HG02759 (cell line): ENCODE measurements around the gene ZBTB8B.
"Not testable (repeated sequence)": the region's sequence is repeated elsewhere in the genome, so short reads cannot be mapped to it uniquely, and the experiment has no call there.

Source experiments
- ATAC-seq: cut with Tn5 transposase; IDR thresholded peaks from one replicate; pipeline ENCODE4 v1.9.1; 2021; ENCODE audit warnings: mild to moderate bottlenecking, moderate library complexity; ENCODE audit not compliant: unreplicated experiment

The ZBTB8B gene

GRCh38 chr1:32468791-32469190, 3.9 kb downstream of the ZBTB8B start:
- ATAC-seq: no peak

DNA sequence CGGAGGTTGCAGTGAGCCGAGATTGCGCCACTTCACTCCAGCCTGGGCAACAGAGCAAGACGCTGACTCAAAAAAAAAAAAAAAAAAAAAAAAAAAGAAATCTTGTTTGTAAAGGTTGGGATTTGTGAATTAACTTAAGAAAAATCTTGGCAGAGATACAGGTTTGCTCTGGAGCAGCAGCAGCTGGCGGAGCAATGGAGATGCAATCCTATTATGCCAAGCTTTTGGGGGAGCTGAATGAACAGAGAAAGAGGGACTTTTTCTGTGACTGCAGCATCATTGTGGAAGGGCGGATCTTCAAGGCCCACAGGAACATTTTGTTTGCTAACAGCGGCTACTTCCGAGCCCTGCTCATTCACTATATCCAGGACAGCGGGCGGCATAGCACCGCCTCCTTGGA, 5.6 kb downstream of the ZBTB8B start:
- no peak for ATAC-seq

DNA sequence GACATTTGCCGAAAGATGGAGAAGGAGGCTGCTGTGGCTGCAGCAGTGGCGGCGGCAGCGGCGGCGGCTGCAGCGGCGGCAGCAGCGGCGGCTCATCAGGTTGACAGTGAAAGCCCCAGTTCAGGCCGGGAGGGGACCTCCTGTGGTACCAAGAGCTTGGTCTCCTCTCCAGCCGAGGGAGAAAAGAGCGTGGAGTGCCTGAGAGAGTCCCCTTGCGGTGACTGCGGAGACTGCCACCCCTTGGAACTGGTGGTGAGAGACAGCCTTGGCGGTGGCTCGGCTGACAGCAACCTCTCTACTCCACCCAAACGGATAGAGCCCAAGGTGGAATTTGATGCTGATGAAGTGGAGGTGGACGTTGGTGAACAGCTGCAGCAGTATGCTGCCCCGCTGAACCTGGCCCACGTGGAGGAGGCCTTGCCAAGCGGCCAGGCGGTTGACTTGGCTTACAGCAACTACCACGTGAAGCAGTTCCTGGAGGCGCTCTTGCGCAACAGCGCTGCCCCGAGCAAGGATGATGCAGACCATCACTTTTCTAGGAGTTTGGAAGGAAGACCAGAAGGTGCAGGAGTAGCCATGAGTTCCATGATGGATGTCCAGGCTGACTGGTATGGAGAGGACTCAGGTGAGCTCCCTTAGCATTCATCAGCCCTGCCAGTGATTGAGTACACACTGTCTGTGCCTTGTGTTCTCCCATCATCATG, 6.3 kb downstream of the ZBTB8B start:
- ATAC-seq: no peak

DNA sequence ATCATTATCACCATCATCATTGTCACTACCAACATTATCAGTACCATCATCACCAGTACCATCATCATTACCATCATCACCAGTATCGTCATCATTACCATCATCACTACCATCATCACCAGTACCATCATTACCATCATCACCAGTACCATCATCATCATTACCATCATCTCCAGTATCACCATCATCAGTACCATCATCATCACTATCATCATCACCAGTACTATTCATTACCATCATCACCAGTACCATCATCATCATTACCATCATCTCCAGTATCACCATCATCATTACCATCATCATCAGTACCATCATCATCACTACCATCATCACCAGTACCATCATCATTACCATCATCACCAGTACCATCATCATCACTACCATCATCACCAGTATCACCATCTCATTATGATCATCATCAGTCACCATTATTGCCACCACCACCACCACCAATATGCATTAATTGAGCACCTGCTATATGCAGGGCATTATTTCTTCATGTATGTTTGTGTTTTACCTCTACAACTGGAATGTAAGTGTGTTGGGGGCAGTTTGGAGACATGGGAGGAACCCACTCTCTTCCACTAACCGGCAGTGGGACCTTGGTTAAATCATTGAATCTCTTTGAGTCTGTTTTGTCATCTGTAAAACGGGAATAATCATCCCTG, 7.0 kb downstream of the ZBTB8B start:
- no peak for ATAC-seq

DNA sequence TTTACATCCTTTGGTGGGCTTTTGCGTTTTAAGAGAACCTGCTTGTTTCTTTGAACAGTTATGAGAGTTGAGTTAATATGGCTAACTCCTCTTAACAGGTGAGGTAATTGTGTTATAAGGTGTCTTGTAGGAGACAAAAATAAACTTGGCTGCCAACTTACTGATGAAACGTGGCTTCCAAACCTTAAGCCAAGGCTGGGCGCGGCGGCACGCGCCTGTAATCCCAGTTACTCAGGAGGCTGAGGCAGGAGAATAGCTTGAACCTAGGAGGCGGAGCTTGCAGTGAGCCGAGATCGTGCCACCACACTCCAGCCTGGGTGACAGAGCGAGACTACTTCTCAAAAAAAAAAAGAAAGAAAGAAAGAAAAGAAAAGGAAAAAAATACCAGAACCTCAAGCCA, 8.1 kb downstream of the ZBTB8B start:
- not testable (repeated sequence) for ATAC-seq

GRCh38 chr1:32474954-32475353, 10.1 kb downstream of the ZBTB8B start:
- ATAC-seq: no peak

DNA sequence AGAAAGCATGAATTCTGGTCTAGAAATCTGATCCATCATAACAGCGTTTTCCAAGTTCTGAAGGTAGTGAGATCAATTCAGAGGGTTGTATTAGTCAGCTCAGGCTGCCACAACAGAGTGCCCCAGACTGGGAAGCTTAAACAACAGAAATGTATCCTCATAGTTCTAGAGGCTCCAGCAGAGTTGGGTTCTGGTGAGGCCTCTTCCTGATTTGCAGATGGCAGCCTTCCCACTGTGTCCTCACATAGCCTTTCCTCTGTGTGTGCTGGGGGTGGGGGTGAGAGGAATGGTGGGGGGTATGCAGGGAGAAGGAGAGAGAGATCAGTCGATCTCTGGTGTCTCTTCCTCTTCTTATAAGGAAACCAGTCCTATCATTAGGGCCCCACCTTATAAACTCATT, 15.1 kb downstream of the ZBTB8B start:
- ATAC-seq: no peak

- ATAC-seq: no peak
Observed at GRCh38 chr1:32480761-32481160, 15.9 kb downstream of the ZBTB8B start.

GRCh38 chr1:32481788-32482187, 16.9 kb downstream of the ZBTB8B start:
- ATAC-seq: not testable (repeated sequence)

DNA sequence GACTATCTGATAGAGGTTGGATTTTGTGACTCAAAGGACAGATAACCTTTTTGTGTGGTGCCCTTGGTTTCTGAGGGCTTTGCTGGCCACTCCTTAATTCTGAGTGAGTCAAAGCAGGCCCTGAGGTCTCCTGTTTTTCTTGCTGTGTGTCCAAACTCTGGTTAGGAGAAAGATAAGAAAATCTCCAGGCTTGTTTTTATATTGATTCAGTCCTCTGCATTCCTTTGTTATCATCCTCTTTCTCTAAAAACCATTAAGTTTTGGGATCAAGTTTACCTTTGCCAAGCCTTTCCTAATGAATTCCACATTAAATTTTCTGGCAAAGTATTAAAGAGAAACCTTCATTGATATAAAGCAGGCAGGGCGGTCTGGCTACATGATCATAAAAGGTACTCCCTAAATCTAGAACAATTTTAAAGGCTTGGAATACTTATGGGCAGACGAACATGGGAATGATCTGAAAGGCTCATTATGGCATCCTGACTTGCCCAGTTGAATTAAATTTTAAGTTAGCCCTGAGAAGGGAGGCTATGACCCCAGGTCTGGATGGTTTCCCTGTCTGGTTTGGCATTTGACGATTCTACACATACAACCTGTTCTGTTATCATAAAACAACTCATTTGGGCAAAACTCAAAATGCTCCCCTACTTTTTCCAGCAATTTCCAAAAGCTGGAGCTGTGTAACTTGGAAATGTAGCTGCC, 20.8 kb downstream of the ZBTB8B start:
- no peak for ATAC-seq

DNA sequence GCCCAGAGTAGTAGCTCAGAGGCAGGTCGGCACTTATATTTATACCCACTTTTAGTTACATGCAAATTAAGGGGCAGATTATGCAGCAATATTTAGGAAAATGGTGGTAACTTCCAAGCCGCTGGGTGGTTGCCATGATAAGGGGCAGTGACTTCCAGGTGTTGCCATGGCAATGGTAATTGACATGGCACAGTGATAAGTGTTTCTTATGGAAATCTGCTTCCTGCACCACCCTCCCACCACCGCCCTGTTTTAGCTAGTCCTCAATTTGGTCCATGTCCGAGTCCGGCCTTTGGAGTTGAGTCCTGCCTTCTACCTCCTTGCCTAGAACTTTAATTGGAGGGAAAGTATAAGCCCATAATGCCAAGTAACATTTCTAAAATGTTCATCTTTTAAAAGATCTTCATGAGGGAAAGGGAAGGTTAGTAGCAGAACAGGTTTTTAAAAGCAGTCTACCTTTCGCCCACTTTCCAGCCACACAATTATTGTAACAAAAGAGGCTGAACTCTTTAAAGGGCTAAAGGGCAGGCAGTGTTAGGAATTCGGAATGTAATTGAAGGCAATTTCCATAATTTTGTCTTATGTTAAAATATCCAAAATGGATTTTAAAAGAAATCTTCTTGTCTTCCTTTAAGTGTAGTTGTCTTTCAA, 21.7 kb downstream of the ZBTB8B start:
- ATAC-seq: no peak

- no peak for ATAC-seq
Observed at GRCh38 chr1:32487182-32487581, 22.3 kb downstream of the ZBTB8B start.

DNA sequence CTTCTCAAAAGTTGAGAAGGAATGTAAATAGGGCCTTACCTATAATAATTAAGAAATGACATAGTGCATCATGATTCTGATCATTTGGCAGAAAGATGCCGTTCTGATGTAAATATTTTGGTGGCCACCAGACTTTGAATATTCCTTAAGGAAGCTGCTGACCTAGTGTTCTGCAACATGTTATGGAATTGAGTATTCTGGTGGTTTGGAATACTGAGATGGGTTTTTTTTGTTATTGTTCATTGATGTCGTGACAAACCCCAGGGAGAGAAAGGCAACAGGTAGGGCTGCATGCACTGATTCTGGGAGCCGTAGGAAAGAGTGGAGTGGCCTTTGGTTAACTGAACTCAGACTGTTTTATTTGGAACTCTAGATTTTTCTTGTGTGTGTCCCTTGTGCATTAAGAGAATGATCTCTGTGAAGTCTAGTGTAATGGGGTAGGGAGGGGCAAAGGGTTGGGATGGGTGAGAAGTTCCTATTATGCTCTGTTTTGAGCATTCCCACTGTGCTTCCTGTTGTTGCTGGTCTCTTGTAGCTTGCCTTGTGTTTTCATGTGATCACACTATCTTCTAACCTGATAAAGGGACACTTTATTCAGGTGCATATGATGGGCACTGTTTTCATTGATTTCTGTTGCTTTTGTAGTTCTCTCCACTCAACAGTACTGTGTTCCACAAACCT, 25.0 kb downstream of the ZBTB8B start:
- no peak for ATAC-seq

DNA sequence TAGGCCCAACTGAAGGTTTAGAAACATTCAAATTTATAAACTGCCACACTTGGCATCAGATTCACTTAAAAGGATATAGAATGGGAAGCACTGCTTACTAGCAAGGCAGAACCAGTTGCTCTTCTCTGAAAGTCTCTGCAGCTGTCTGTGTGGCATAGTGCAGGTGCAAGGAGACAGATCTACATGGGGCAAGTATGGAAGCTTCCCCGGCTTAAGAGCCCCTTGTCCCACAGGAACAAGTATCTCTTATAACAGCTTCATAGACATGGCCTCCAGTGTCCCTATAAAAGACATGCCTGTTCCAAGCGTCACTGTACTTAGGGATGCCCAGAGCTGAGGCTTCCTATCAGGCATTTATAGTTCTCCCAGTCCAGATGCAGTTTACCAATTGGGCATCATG, 26.5 kb downstream of the ZBTB8B start:
- no peak for ATAC-seq

- no peak for ATAC-seq
Observed at GRCh38 chr1:32494196-32494595, 29.3 kb downstream of the ZBTB8B start.

DNA sequence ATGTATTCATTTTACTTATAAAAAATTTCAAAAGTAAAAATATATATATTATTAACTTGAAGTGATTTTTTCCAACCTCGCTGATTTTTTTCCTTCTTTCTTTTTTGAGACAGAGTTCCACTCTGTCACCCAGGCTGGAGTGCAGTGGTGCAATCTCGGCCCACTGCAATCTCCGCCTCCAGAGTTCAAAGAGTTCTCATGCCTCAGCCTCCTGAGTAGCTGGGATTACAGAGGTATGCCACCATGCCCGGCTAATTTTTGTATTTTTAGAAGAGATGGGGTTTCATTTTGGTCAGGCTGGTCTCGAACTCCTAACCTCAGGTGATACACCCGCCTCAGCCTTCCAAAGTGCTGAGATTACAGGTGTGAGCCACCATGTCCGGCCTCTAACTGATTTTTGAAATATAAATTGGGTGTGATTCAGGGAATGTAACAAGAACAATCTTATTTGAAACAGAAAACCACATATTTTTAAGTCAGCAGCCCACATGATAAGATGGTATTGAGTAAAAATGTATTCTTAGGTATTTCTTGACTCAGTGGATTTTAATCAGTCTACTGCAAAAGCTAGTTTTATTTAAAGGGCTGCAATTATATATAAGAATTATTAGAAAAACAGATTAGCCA, 30.0 kb downstream of the ZBTB8B start:
- ATAC-seq: no peak

DNA sequence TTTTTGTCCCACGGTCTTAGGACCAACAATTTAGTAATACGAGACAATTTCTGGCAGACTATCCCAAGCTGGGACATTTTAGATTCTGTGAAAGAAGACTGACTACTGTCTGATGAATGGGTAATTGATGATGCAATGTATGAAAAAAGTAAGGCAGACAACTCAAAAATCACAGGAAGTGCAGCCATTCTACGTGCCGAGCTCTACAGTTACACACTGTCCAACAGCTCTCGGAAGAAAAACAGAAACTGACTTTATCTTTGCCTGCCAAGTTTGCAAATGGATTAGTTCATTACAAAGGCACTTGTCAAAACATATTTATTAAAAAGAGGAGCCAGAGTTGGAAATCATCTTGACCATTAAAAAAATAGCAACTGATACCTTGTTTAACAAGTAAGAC, 31.3 kb downstream of the ZBTB8B start:
- ATAC-seq: no peak

- no peak for ATAC-seq
Observed at GRCh38 chr1:32498751-32499150, 33.9 kb downstream of the ZBTB8B start.

- ATAC-seq: no peak
Observed at GRCh38 chr1:32500387-32501209, 35.7 kb downstream of the ZBTB8B start.

DNA sequence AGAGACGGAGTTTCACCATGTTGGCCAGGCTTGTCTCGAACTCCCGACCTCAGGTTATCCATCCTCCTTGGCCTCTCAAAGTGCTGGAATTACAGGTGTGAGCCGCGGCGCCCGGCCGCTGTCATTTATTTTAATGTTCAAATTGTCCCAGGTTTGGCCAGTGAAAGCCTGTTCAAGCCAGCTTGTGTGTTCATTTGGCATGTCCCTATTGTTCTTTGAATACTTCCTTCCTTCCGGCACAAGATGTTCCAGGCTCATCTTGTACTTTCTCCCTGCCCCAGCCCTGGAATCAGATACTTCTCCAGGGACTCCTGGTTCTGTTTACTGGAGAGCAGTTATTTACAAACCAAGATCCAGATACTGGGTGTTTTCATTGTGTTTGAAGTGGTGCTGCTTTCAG, 37.0 kb downstream of the ZBTB8B start:
- ATAC-seq: no peak
